K562 (cell line): Measurements from ENCODE around the gene PRKG1. TPM values are rescaled to one million over a fixed set of nuclear protein-coding genes. Genes with fewer than 3 reads are reported as not detected.

Source experiments
- ATAC-seq: fragments of 200-7000 bp; cut with Tn5 transposase; 3 replicates; pipeline ENCODE4 v1.9.1; 2020; ENCODE audit warnings: moderate library complexity
- BruUV-seq: library from RNA; stranded (reverse); fragments of 400-500 nt; replicated peaks from 2 replicates; lab custom pipeline; 2021; lab: Mats Ljungman, UMichigan
- CTCF ChIA-PET: fragments of 300-600 bp; formaldehyde crosslinking; extraction: SDS; loops from one replicate; lab custom pipeline; 2021; ENCODE audit warnings: low intra/inter-chr PET ratio; lab: Yijun Ruan, JAX
- POLR2A ChIA-PET: fragments of 300-600, 350-650 bp; sonication (Branson Sonifier 250); formaldehyde crosslinking; extraction: SDS; loops from one replicate; lab custom pipeline; 2021; ENCODE audit warnings: antibody characterized with exemption, inconsistent platforms; lab: Yijun Ruan, JAX
- DNase-seq, 4 experiments: peaks; one replicate each; pipeline versions ENCODE4 v3.0.0 to v3.0.0-alpha.2; 2011 to 2018; ENCODE audit warnings: low spot score in 3 of 4, mixed read lengths in 3 of 4; ENCODE audit errors: extremely low read depth in 1 of 4
- FAIRE-seq: peaks from 2 replicates; lab custom pipeline; 2011; peaks lifted over from hg19 to GRCh38; lab: Jason Lieb, UNC
- H2AFZ ChIP-seq: 2 replicates; pipeline ENCODE4 v1.6.0; 2011; ENCODE audit warnings: low read depth, low read length, control low read depth, inconsistent platforms
- H3K27ac ChIP-seq: fragments of 200-600 bp; 3 replicates; pipeline ENCODE4 v1.8.0; 2011; ENCODE audit warnings: low read depth, mild to moderate bottlenecking, control low read depth, inconsistent platforms, low read length, moderate library complexity, mixed read lengths; ENCODE audit errors: extremely low read depth
- H3K27me3 ChIP-seq, 2 experiments: fragments of 300-600 bp in 1 of 2; 2 replicates in 1 of 2; 3 replicates in 1 of 2; pipeline versions ENCODE4 v1.6.0 to v1.8.0; 2011; ENCODE audit warnings: inconsistent platforms in 2 of 2, low read length in 2 of 2, mild to moderate bottlenecking in 1 of 2, mixed read lengths in 1 of 2, moderate library complexity in 1 of 2; ENCODE audit not compliant: control insufficient read depth in 2 of 2, insufficient read depth in 2 of 2
- H3K36me3 ChIP-seq: fragments of 300-600 bp; 3 replicates; pipeline ENCODE4 v1.8.0; 2011; ENCODE audit warnings: mild to moderate bottlenecking, low read length, inconsistent platforms; ENCODE audit not compliant: control insufficient read depth, insufficient read depth
- H3K4me1 ChIP-seq, 2 experiments: fragments of 200-600 bp in 1 of 2; replicated peaks in 1 of 2; 2 replicates in 1 of 2; 3 replicates in 1 of 2; pipeline versions ENCODE4 v1.5.1 to v1.8.0; 2011; ENCODE audit warnings: inconsistent platforms in 2 of 2, low read length in 2 of 2, mild to moderate bottlenecking in 1 of 2, mixed read lengths in 1 of 2, moderate library complexity in 1 of 2; ENCODE audit not compliant: control insufficient read depth in 2 of 2, insufficient read depth in 2 of 2
- H3K4me2 ChIP-seq: 2 replicates; pipeline ENCODE4 v1.6.1; 2011; ENCODE audit warnings: low read length, control low read depth, inconsistent platforms, mixed read lengths; ENCODE audit not compliant: insufficient read depth
- H3K4me3 ChIP-seq: fragments of 200-600 bp; sonication (generic), shearing (Covaris generic); 2 replicates; pipeline ENCODE4 v1.5.1; 2016; ENCODE audit warnings: control low read depth, inconsistent platforms
- H3K79me2 ChIP-seq: fragments of 200-600 bp; 3 replicates; pipeline ENCODE4 v1.8.0; 2011; ENCODE audit warnings: low read length, inconsistent platforms; ENCODE audit not compliant: control insufficient read depth, insufficient read depth
- H3K9ac ChIP-seq, 2 experiments: 2 replicates each; pipeline versions ENCODE4 v1.6.0 to v1.6.1; 2011; ENCODE audit warnings: low read depth in 2 of 2, low read length in 2 of 2, control low read depth in 1 of 2, inconsistent platforms in 1 of 2, mild to moderate bottlenecking in 1 of 2, mixed read lengths in 1 of 2; ENCODE audit not compliant: insufficient read depth in 1 of 2
- H3K9me1 ChIP-seq: one replicate; pipeline ENCODE4 v1.6.0; 2011; ENCODE audit warnings: inconsistent platforms, mild to moderate bottlenecking, low read length, moderate library complexity; ENCODE audit not compliant: control insufficient read depth, insufficient read depth
- H3K9me3 ChIP-seq: replicated peaks from 2 replicates; pipeline ENCODE4 v1.5.1; 2011; ENCODE audit warnings: low read depth, low read length, inconsistent platforms; ENCODE audit not compliant: control insufficient read depth, insufficient read depth
- H4K20me1 ChIP-seq: replicated peaks from 2 replicates; pipeline ENCODE4 v1.6.1; 2011; ENCODE audit warnings: low read length, inconsistent platforms, mixed read lengths; ENCODE audit not compliant: control insufficient read depth, insufficient read depth
- CLOCK ChIP-seq: fragments of 250-450 bp; sonication (Bioruptor Pico); IDR thresholded peaks from 2 replicates; pipeline ENCODE4 v1.4.0; 2020; ENCODE audit warnings: mild to moderate bottlenecking, moderate library complexity, borderline replicate concordance
- PTBP1 ChIP-seq: fragments of 200-400 bp; formaldehyde crosslinking; IDR thresholded peaks from 2 replicates; pipeline ENCODE4 v1.6.1; 2017; ENCODE audit warnings: low read depth, low read length
- USF1 ChIP-seq: sonication (generic); formaldehyde crosslinking; IDR thresholded peaks from 2 replicates; pipeline ENCODE4 v1.9.0; 2022; ENCODE audit warnings: mild to moderate bottlenecking, missing genetic modification reagents
- ZNF134 ChIP-seq: fragments of 250-450 bp; sonication (Bioruptor Pico); conservative IDR thresholded peaks from 2 replicates; pipeline ENCODE4 v1.4.0; 2020
- ZNF324 ChIP-seq: fragments of 250-450 bp; sonication (Bioruptor Pico); IDR thresholded peaks from 2 replicates; pipeline ENCODE4 v1.4.0; 2020; ENCODE audit warnings: mild to moderate bottlenecking
- ZNF354B ChIP-seq: fragments of 250-450 bp; sonication (Bioruptor Pico); IDR thresholded peaks from 2 replicates; pipeline ENCODE4 v1.4.0; 2020
- WGBS: fragments of 100-300 bp; shearing (Covaris generic); methylation state at CpG from one replicate; pipeline ENCODE4 v1.1.6; 2016; ENCODE audit warnings: low coverage, mixed read lengths; ENCODE audit not compliant: insufficient coverage; ENCODE audit errors: missing lambda C conversion rate; 5-methylcytosine and 5-hydroxymethylcytosine counted together
- in situ Hi-C: fragments of 300-500 bp; cut with MboI; formaldehyde crosslinking; loops from 4 replicates; pipeline ENCODE4 v1.15.0; 2018; ENCODE audit warnings: inconsistent platforms, mixed read lengths
- intact Hi-C: fragments of 100-400 bp; cut with micrococcal nuclease; formaldehyde crosslinking; loops from 2 replicates; pipeline ENCODE4 v1.14.2; 2022
- polyA plus RNA-seq, 8 experiments: library from polyadenylated mRNA; depleted of rRNA in 4 of 8; stranded (reverse) in 5 of 8; unstranded in 3 of 8; fragments of >200 nt; fragmentation: Nextera tagmentation in 2 of 8; fragmentation: Illumina TruSeq in 1 of 8; extraction: Ambion mirVana in 2 of 8; extraction: Trizol in 1 of 8; gene quantifications; 2 replicates each; pipeline versions ENCODE4 v1.2.1 to v1.2.3, GENCODE V29; 2011 to 2014; ENCODE audit warnings: inconsistent platforms in 1 of 8, missing spikeins in 1 of 8
- total RNA-seq, 7 experiments: library from RNA; depleted of rRNA in 6 of 7; stranded (reverse); fragments of >200 nt in 6 of 7; fragmentation: Illumina TruSeq in 2 of 7; extraction: Trizol in 2 of 7; gene quantifications; 2 replicates each; pipeline versions ENCODE4 v1.2.1 to v1.2.3, GENCODE V29; 2011 to 2021; ENCODE audit warnings: low replicate concordance in 1 of 7
- TF ChIP-seq, protein P1 (sequence below): fragments of 250-450 bp; sonication (Bioruptor Pico); IDR thresholded peaks from 2 replicates; pipeline ENCODE4 v1.9.0; 2021; ENCODE audit warnings: mild to moderate bottlenecking, inconsistent platforms

PRKG1 gene
- total and polyA plus RNA-seq, 9 of the 15 experiments (the other 6 are each of a cell fraction or from before 2014, with no cell fraction given): 0.22 TPM; not detected in 8

DNA sequence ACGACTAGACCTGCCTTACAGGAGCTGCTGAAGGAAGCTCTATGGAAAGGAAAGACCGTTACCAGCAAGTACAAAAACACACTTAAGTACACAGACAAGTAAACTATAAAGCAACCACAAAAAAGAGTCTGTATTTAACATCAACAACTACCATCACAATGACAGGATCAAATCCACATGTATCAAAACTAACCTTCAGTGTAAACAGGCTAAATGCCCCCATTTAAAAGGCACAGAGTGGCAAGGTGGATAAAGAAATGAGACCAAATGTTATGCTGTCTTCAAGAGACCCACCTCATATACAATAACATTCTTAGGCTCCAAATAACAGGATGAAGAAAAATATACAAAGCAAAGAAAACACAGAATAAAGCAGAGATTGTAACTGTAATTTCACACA, 932.8 kb downstream of the PRKG1 start:
- H3K4me3 ChIP-seq: no peak overlapping the region
- H3K4me2 ChIP-seq: no peak overlapping the region
- CTCF ChIA-PET: no interaction called here
- H3K9me1 ChIP-seq: no peaks in the 10 kb centered on the region
- DNase-seq (no peak), ATAC-seq (no peak), FAIRE-seq (no peak)
- H3K9ac ChIP-seq: no peak overlapping the region
- intact Hi-C loops (loop anchor here (5.0 kb wide), 1 partner anchor 1010 kb away; no protein-coding TSS in a partner anchor), in situ Hi-C loops (no loop called here)
- H3K27ac ChIP-seq: no peak overlapping the region
- no peaks in the 10 kb centered on the region for H3K36me3 ChIP-seq
- no peaks in the 10 kb centered on the region for H3K79me2 ChIP-seq
- no TSS peak for BruUV-seq
- TF ChIP-seq, protein P1, sequence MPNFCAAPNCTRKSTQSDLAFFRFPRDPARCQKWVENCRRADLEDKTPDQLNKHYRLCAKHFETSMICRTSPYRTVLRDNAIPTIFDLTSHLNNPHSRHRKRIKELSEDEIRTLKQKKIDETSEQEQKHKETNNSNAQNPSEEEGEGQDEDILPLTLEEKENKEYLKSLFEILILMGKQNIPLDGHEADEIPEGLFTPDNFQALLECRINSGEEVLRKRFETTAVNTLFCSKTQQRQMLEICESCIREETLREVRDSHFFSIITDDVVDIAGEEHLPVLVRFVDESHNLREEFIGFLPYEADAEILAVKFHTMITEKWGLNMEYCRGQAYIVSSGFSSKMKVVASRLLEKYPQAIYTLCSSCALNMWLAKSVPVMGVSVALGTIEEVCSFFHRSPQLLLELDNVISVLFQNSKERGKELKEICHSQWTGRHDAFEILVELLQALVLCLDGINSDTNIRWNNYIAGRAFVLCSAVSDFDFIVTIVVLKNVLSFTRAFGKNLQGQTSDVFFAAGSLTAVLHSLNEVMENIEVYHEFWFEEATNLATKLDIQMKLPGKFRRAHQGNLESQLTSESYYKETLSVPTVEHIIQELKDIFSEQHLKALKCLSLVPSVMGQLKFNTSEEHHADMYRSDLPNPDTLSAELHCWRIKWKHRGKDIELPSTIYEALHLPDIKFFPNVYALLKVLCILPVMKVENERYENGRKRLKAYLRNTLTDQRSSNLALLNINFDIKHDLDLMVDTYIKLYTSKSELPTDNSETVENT (CRISPR knock-in tag): no peak
- TF ChIP-seq CLOCK (no peak), ZNF324 (no peak), USF1 (no peak), ZNF134 (CRISPR knock-in tag) (no peak), PTBP1 (no peak), ZNF354B (CRISPR knock-in tag) (no peak)
- H3K9me3 ChIP-seq: no peaks in the 10 kb centered on the region
- 0% methylated on average over 2 of the region's 2 CpGs for WGBS
- no peaks in the 10 kb centered on the region for H3K27me3 ChIP-seq
- H3K4me1 ChIP-seq: no peaks in the 10 kb centered on the region
- POLR2A ChIA-PET: no interaction called here
- H4K20me1 ChIP-seq: no peaks in the 10 kb centered on the region
- no peak overlapping the region for H2AFZ ChIP-seq
